ENCODE results near the gene SCG2. TPM values are rescaled to one million over a fixed set of nuclear protein-coding genes. Genes with fewer than 3 reads are reported as not detected.

SCG2 gene
- total RNA-seq, 3 donors from 2014 or later (not counting 1 experiment from before 2014, with no cell fraction given), result 0.13 TPM; not detected in 2

GRCh38 chr2:223576873-223577272, 25.3 kb downstream of the SCG2 start:
- TF ChIP-seq CTCF (IDR thresholded peaks at IDR 0.05), result no peak
- H3K27ac Mint-ChIP-seq, result no peak overlapping the region

GRCh38 chr2:223570784-223571183, 31.4 kb downstream of the SCG2 start:
- Mint-ChIP-seq H3K27me3 (ENCODE audit: low read depth in 2 of 2) (peaks cover 6 to 8% of the 10 kb centered on the region in 2 donors), H3K27ac (no peak overlapping the region), H3K4me3 (no peak overlapping the region), H3K9me3 (peaks cover 2 to 3% of the 10 kb centered on the region in 2 donors), H3K36me3 (no peaks in the 10 kb centered on the region), H3K4me1 (no peaks in the 10 kb centered on the region)
- no peaks in the 10 kb centered on the region for H3K36me3 ChIP-seq (ENCODE audit: control insufficient read depth, insufficient read depth, low read length)
- intact Hi-C loops (cut with micrococcal nuclease), result no loop called here
- no peak overlapping the region for H3K4me3 ChIP-seq (ENCODE audit: low read length)
- no peak for ATAC-seq
- no peak for TF ChIP-seq CTCF (IDR thresholded peaks at IDR 0.05)
- H3K9me3 ChIP-seq (ENCODE audit: control insufficient read depth, insufficient read depth, low read length), result no peaks in the 10 kb centered on the region
- no peak for DNase-seq
- no peak overlapping the region for H3K27ac ChIP-seq (ENCODE audit: low read length)
- H3K27me3 ChIP-seq (ENCODE audit: control insufficient read depth, insufficient read depth, low read length), result peaks cover 2% of the 10 kb centered on the region
- 73% methylated on average over 2 of the region's 2 CpGs for WGBS (ENCODE audit: insufficient coverage)
- no peaks in the 10 kb centered on the region for H3K4me1 ChIP-seq (ENCODE audit: control insufficient read depth, insufficient read depth, low read length)

More at GRCh38 chr2:223576873-223577272, 25.3 kb downstream of the SCG2 start:
- H3K4me1 Mint-ChIP-seq, result no peaks in the 10 kb centered on the region
- Histone ChIP-seq H3K27me3 (ENCODE audit: control insufficient read depth, insufficient read depth, low read length) (peaks cover 2% of the 10 kb centered on the region), H3K27ac (ENCODE audit: low read length) (no peak overlapping the region), H3K4me1 (ENCODE audit: control insufficient read depth, insufficient read depth, low read length) (no peaks in the 10 kb centered on the region), H3K36me3 (ENCODE audit: control insufficient read depth, insufficient read depth, low read length) (no peaks in the 10 kb centered on the region), H3K4me3 (ENCODE audit: low read length) (no peak overlapping the region), H3K9me3 (ENCODE audit: control insufficient read depth, insufficient read depth, low read length) (no peaks in the 10 kb centered on the region)
- peaks cover 0 to 3% of the 10 kb centered on the region in 2 donors for H3K27me3 Mint-ChIP-seq (ENCODE audit: low read depth in 2 of 2)
- H3K9me3 Mint-ChIP-seq, result peaks cover 0 to 2% of the 10 kb centered on the region in 2 donors
- no peak for DNase-seq
- intact Hi-C loops (cut with micrococcal nuclease), result no loop called here
- no peaks in the 10 kb centered on the region for H3K36me3 Mint-ChIP-seq
- WGBS (ENCODE audit: insufficient coverage), result 98% methylated on average over 5 of the region's 5 CpGs
- H3K4me3 Mint-ChIP-seq, result no peak overlapping the region
- ATAC-seq, result no peak

- no peaks in the 10 kb centered on the region for H3K36me3 Mint-ChIP-seq
- DNase-seq (no peak), ATAC-seq (no peak)
- H3K27ac Mint-ChIP-seq, result no peak overlapping the region
- H3K27me3 Mint-ChIP-seq (ENCODE audit: low read depth in 2 of 2), result peaks cover 5 to 6% of the 10 kb centered on the region in 2 donors
- Histone ChIP-seq H3K36me3 (ENCODE audit: control insufficient read depth, insufficient read depth, low read length) (no peaks in the 10 kb centered on the region), H3K4me1 (ENCODE audit: control insufficient read depth, insufficient read depth, low read length) (no peaks in the 10 kb centered on the region), H3K27ac (ENCODE audit: low read length) (no peak overlapping the region), H3K4me3 (ENCODE audit: low read length) (no peak overlapping the region), H3K27me3 (ENCODE audit: control insufficient read depth, insufficient read depth, low read length) (no peaks in the 10 kb centered on the region), H3K9me3 (ENCODE audit: control insufficient read depth, insufficient read depth, low read length) (no peaks in the 10 kb centered on the region)
- no peak overlapping the region for H3K4me3 Mint-ChIP-seq
- H3K4me1 Mint-ChIP-seq, result no peaks in the 10 kb centered on the region
- TF ChIP-seq CTCF (IDR thresholded peaks at IDR 0.05), result no peak
- intact Hi-C loops (cut with micrococcal nuclease), result no loop called here
- no CpG with 5 or more reads among the region's 1 CpG for WGBS (ENCODE audit: insufficient coverage)
- H3K9me3 Mint-ChIP-seq, result peaks cover 0 to 3% of the 10 kb centered on the region in 2 donors
These were observed 35.8 kb downstream of the SCG2 start for GRCh38 chr2:223566396-223566795.

GRCh38 chr2:223563462-223563861, 38.7 kb downstream of the SCG2 start:
- no peak overlapping the region for H3K27ac Mint-ChIP-seq
- Histone ChIP-seq H3K4me1 (ENCODE audit: control insufficient read depth, insufficient read depth, low read length) (no peaks in the 10 kb centered on the region), H3K4me3 (ENCODE audit: low read length) (no peak overlapping the region), H3K27me3 (ENCODE audit: control insufficient read depth, insufficient read depth, low read length) (no peaks in the 10 kb centered on the region), H3K36me3 (ENCODE audit: control insufficient read depth, insufficient read depth, low read length) (no peaks in the 10 kb centered on the region), H3K27ac (ENCODE audit: low read length) (no peak overlapping the region), H3K9me3 (ENCODE audit: control insufficient read depth, insufficient read depth, low read length) (no peaks in the 10 kb centered on the region)
- peaks cover 0 to 3% of the 10 kb centered on the region in 2 donors for H3K9me3 Mint-ChIP-seq
- peaks cover 0 to 6% of the 10 kb centered on the region in 2 donors for H3K27me3 Mint-ChIP-seq (ENCODE audit: low read depth in 2 of 2)
- no peaks in the 10 kb centered on the region for H3K4me1 Mint-ChIP-seq
- no peak for ATAC-seq
- no peak for DNase-seq
- H3K4me3 Mint-ChIP-seq, result no peak overlapping the region
- no peak for TF ChIP-seq CTCF (IDR thresholded peaks at IDR 0.05)
- H3K36me3 Mint-ChIP-seq, result no peaks in the 10 kb centered on the region
- intact Hi-C loops (cut with micrococcal nuclease), result no loop called here

Data from natural killer cell (primary cell).